SJSA1 (cell line): ENCODE measurements around the gene MPV17L2. TPM values are rescaled to one million over a fixed set of nuclear protein-coding genes. Genes with fewer than 3 reads are reported as not detected.

Experiments
- DNase-seq, 2 experiments: peaks; one replicate each; pipeline ENCODE4 v3.0.0-alpha.2; 2015 to 2020; ENCODE audit warnings: low spot score in 2 of 2, low read depth in 1 of 2
- H3K27ac ChIP-seq: fragments of 250-450 bp; sonication (Bioruptor Pico); 2 replicates; pipeline ENCODE4 v1.5.1; 2020; ENCODE audit warnings: mild to moderate bottlenecking, moderate library complexity
- H3K27me3 ChIP-seq: fragments of 250-450 bp; sonication (Bioruptor Pico); replicated peaks from 2 replicates; pipeline ENCODE4 v1.5.1; 2020; ENCODE audit warnings: mild to moderate bottlenecking, moderate library complexity
- H3K36me3 ChIP-seq: fragments of 250-450 bp; sonication (Bioruptor Pico); 2 replicates; pipeline ENCODE4 v1.5.1; 2020; ENCODE audit warnings: mild to moderate bottlenecking
- H3K4me1 ChIP-seq: fragments of 250-450 bp; sonication (Bioruptor Pico); replicated peaks from 2 replicates; pipeline ENCODE4 v1.6.1; 2021; ENCODE audit warnings: mild to moderate bottlenecking
- H3K4me3 ChIP-seq: fragments of 250-450 bp; sonication (Bioruptor Pico); 2 replicates; pipeline ENCODE4 v1.5.1; 2020; ENCODE audit warnings: mild to moderate bottlenecking
- H3K9me3 ChIP-seq: fragments of 250-450 bp; sonication (Bioruptor Pico); replicated peaks from 2 replicates; pipeline ENCODE4 v1.5.1; 2020; ENCODE audit warnings: mild to moderate bottlenecking
- total RNA-seq: library from RNA; depleted of rRNA; stranded (reverse); fragments of >200 nt; shearing (Covaris generic); gene quantifications from 2 replicates; pipeline ENCODE4 v1.2.3, GENCODE V29; 2014

The MPV17L2 gene
- total RNA-seq, 1 experiment from 2014 or later = 52.0 TPM

DNA sequence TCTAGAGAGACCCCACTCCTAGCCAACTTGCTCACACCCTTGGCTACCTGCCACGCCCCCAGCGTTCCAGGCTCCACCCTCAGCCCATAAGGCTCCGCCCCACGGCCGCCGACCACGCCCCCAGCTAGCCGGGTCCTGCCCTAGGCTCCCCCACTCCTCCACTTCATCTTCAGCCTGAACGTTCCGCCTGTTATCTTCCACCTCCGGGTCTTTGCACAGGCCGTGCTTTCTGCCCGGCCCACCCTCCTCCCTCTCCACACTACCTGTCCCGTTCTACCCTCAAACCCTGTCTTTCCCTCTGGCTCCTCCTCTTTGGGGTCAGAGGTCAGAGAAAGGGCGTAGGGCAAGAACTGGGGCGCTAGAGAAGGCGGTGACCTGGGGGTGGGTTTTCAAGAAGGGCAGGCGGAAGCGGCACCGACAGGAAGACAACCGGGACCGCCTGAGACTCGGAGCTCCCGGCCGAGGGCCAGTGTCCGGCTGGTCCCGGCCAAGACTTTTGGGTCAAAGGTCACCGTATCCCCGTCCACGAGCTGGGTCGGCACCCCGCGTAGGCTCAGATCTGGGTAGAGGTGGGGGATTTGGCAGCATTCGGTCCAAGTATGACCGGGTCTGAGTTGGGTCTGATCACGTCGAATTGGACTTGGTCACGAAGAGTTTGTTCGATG is 31.0 kb downstream of the MPV17L2 start:
- Histone ChIP-seq H3K4me1 (peaks cover 14% of the 10 kb centered on the region), H3K4me3 (peak overlapping the region; percentile 24), H3K27me3 (0 out of 2 replicates have a peak, but pooled peaks cover 2% of the 10 kb centered on the region), H3K9me3 (no peaks in the 10 kb centered on the region), H3K27ac (no peak overlapping the region), H3K36me3 (no peaks in the 10 kb centered on the region)
- no peak for DNase-seq

DNA sequence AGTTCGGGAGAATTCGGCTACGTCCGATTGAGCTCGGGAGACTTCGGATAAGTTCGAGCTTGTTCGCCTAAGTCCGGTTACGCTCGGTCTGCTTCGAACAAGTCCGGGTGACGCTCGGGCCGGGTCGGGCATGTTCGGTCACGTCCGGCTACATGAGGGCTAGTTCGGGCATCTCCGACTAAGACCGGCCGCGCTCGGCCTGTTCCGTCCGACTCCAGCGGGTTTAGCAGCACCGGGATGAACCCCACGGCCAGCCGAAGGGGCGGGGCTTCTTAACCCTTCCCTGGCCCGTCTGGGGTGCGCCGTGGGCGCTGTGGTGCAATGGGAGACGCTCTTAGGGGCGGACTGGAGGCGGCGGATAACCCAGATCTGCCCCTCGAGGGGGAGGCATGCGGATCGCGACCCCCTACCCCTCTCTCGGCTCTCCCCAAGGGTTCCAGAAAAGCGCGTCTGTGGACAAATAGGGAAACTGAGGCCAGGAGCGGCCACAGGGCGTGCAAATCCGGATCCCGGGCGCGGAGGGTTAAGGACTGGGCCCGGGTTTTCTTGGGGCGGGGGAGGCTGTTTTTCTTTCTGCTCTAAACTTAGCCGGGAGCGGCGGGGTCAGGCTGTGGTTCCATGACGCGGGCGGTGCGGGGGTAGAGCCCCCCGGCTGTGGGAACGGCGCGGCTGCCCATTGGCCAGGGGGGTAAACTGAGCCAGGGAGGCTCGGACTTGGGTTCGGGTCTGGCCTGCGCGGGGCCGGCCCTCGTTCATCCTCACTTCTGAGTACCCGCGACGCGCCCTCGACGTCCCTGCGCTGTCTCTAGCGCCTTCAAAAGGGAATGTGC is 31.7 kb downstream of the MPV17L2 start:
- Histone ChIP-seq H3K27ac (no peak overlapping the region), H3K9me3 (no peaks in the 10 kb centered on the region), H3K27me3 (peaks cover 6% of the 10 kb centered on the region; the same call in 1 of the 2 replicates)

DNA sequence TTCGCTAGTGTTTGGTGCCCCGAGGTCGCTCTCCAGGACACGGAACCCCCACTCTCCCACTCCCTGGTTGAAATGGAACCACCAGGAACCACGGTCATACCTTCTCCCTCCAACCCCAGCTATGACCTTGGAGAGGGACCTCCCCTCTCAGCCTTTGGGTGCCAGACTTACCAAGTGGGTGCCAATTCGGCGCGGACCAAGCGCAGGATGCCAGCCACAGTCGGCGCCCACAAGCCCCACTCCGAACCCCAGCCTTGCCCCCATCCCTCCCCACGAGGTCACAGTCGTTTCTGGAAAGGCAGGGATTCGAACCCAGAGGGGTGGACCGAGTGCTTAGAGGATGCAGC is 32.3 kb downstream of the MPV17L2 start:
- Histone ChIP-seq H3K4me1 (peaks cover 14% of the 10 kb centered on the region), H3K27ac (no peak overlapping the region), H3K27me3 (peaks cover 4% of the 10 kb centered on the region; the same call in 1 of the 2 replicates), H3K36me3 (no peaks in the 10 kb centered on the region), H3K4me3 (no peak overlapping the region), H3K9me3 (no peaks in the 10 kb centered on the region)
- no peak for DNase-seq

More for the DNA sequence above, 31.7 kb downstream of the MPV17L2 start:
- Histone ChIP-seq H3K36me3 (no peaks in the 10 kb centered on the region), H3K4me3 (peak overlapping the region; percentile 24), H3K4me1 (peaks cover 14% of the 10 kb centered on the region)
- DNase-seq = peak; percentile 73 to 97

DNA sequence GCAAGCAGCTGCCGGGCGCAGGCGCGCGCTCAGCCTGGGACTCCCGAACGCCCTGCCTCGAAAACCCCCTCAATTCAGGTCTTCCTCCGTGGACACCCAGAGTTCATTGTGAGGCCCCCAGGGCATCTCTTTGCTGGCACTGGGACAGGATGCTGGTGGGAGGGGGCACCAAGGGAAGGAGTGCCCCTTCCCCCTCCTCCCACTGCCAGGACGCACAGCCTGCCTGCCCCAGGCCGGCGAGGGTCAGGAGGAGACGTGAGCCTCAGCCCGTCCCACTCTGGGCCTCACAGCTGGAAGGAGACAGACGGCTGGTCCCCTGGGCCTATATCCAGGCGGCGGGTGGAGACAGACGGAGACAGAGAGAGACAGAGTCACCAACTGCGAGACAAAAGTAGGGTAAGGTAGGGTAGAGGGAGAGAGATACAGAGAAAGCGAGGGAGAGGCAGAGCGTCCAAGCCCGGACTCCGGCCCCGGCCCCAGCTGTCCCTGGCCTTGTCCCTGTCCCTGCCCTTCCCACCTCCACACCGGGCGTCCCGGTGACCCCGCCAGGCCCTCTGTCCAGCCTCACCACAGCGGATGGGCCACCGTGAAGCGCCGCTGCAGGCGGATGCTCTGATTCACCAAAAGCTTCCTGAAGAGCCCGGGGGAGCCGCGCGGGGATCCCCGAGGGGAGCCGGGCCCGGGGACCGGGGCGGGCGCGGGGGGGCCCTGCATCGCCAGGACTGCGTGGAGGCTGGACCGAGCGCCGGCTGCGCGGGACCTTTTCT is 32.9 kb downstream of the MPV17L2 start, which contains the start of gene PDE4C:
Gene PDE4C (minus strand): TSS at position 737 of the 767 bp plus-strand sequence. CDS start 23 bp downstream, at position 714.
- H3K4me3 ChIP-seq = no peak within 1 kb of the TSS
- peaks cover 14% of the 10 kb centered on the region for H3K4me1 ChIP-seq
- peaks cover 4% of the 10 kb centered on the region; the same call in 1 of the 2 replicates for H3K27me3 ChIP-seq
- H3K27ac ChIP-seq = no peak within 1 kb of the TSS
- no peaks in the 10 kb centered on the region for H3K36me3 ChIP-seq
- no peak for DNase-seq
- no peaks in the 10 kb centered on the region for H3K9me3 ChIP-seq

DNA sequence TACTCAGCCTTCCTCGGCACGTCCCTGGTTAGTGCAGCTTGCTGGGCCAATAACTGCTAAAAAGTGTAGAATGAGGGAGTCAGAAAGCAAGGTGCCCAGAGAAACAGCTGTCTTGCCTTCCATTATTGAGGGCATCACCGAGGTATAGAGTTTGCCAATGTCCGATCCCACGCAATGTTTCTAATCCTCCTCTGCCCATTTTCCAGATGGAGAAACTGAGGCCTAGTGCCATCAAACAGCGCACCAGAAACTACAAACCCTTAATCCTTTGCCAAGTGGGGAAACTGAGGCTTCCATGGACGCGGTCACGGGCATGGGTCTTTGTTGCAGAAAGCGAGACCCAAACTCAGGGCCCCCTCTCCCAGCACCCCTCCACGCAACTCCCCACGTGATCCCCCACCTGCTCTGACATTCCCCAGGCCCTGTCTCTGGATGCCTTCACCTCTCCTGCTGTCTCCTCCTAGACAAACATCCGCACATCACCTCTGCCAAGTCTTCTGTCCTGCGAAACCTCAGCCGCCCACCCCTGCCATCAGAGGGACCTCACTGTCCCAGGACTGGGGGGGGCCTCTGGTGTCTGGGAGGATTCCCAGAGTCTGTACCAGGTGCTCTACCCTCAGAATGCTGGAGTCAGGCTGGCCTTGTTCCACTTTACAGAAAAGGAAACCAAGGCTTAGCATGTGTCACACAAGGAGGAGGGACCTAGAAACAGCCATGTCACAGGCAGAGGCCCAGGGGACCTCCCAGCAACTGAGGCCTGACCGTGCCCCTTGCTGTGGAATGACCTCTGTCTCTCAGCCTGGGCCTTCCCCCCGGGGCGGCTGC is 34.1 kb downstream of the MPV17L2 start:
- Histone ChIP-seq H3K4me3 (no peak overlapping the region), H3K36me3 (no peaks in the 10 kb centered on the region), H3K27ac (no peak overlapping the region), H3K9me3 (no peaks in the 10 kb centered on the region), H3K27me3 (peaks cover 5% of the 10 kb centered on the region), H3K4me1 (peaks cover 14% of the 10 kb centered on the region)
- no peak for DNase-seq

DNA sequence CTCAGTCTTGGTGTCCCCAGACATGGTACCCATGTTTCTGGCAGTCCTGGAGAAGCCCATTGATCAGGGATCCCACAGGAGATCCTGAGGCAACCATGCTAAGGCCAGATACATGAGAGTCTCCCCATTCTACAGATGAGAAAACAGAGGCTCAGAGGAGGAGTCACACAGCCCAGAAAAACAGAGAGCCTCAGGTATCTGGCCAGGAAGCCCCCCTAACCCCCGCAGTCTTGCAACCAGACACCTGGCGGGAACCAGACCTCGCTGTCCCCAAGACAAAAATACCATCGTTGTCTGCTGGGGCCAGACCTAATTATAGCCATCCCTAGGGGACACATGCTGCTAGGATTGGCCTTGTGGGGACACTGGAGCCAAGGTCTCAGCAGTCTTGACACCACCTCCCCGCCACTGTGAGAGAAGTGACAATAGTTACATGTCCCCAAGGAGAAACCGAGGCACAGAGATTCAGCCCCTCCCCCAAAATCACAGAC is 34.8 kb downstream of the MPV17L2 start:
- no peak for DNase-seq
- Histone ChIP-seq H3K27me3 (peaks cover 9% of the 10 kb centered on the region), H3K27ac (no peak overlapping the region), H3K36me3 (no peaks in the 10 kb centered on the region), H3K4me3 (no peak overlapping the region), H3K4me1 (peaks cover 14% of the 10 kb centered on the region), H3K9me3 (no peaks in the 10 kb centered on the region)

DNA sequence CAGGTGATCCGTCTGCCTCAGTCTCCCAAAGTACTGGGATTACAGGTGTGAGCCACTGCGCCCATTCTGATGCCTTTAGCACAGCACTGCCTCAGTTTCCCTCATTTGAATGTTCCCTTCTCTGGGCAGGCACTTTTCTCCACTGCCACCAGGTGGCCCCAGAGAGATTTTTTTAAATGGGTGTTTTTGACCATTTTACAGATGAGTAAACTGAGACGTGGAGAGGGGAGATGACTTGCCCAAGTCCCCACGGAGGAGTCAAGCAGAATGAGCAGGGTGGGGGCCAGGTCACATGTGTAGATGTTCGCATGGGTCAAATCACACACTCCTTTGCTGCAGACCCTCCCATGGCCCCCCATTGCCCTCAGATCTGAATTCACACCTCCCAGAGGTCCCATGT is 36.5 kb downstream of the MPV17L2 start:
- Histone ChIP-seq H3K9me3 (peaks cover 8% of the 10 kb centered on the region), H3K27ac (no peak overlapping the region), H3K4me3 (no peak overlapping the region), H3K36me3 (no peaks in the 10 kb centered on the region), H3K4me1 (peaks cover 10% of the 10 kb centered on the region), H3K27me3 (peaks cover 9% of the 10 kb centered on the region)
- DNase-seq = no peak

DNA sequence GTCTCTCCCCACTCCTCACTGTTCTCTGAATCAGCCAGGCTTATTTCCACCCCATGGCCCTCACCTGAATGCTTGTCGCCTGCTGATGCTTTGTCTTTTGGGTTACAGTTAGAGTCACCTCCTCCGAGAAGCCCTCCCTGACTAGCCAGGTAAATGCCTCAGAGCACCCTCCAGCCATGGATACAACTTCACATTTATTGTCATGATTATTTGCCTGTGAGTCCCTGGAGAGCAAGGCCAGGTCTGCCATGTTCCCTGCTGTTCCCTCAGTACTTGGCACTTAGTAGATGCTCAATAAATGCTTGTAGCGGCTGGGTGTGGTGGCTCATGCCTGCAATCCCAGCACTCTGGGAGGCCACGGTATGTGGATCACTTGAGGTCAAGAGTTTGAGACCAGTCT is 36.9 kb downstream of the MPV17L2 start:
- H3K4me3 ChIP-seq = no peak overlapping the region
- H3K36me3 ChIP-seq = no peaks in the 10 kb centered on the region
- no peak for DNase-seq
- H3K27ac ChIP-seq = no peak overlapping the region
- H3K9me3 ChIP-seq = peaks cover 8% of the 10 kb centered on the region
- H3K27me3 ChIP-seq = peaks cover 9% of the 10 kb centered on the region
- H3K4me1 ChIP-seq = peaks cover 6% of the 10 kb centered on the region

DNA sequence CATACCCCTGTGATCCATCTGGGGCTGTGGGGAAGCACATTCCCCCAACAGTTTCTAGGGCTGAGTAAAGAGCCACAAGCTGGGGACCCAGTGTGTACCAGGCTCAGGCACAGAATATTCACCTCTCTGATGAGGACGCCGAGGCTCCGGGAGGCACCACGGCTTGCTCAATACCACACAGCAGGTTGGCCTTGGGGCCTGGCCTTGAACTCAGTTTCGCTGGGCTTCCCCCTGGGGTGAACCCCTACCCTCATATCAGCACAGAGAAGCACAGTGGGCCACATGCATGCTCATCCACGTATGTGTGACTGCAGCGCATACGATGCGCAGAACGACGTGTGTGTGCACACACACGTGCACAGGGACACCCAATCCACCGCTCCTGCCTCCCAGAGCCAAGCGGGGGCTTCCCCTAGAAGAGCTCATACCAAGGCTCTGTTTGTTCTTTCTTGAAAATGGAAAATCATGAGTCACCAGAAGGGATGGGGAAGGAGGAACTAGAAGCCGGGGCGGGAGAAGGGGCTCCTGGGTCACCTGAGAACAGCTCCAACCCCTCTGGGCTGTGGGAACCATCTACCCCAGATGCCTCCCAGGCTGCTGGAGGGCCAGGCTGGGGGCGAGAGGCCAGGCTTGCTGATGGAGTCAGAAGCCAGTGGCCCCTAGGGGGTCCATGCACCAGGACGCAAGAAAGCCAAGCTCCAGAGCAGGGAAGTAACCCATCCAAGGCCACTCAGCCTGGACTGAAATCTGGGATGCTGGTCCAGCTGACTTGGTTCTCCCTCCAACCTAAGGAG is 38.1 kb downstream of the MPV17L2 start:
- Histone ChIP-seq H3K27me3 (peaks cover 9% of the 10 kb centered on the region), H3K36me3 (no peaks in the 10 kb centered on the region), H3K27ac (no peak overlapping the region), H3K4me3 (no peak overlapping the region), H3K4me1 (no peaks in the 10 kb centered on the region; the same call in none of the 2 replicates), H3K9me3 (peaks cover 8% of the 10 kb centered on the region)
- DNase-seq = no peak

DNA sequence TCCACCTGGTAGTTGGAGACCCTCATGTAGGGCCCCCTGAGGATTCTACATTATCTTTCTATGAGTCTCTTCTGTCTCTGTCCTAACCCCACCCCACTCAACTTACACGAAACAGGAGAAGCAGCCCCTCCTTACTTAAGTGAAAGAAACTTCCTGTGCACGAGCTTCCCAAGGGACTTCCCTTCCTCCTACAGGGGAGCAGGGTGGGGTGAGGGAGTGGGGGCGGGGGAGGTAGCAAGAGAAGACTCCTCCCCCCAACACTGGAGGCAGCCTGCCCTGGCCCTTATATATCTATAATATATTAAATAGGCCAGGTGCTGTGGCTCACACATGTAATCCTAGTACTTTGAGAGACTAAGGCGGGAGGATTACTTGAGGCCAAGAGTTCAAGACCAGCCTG is 38.8 kb downstream of the MPV17L2 start:
- no peak for DNase-seq
- no peaks in the 10 kb centered on the region for H3K36me3 ChIP-seq
- H3K4me1 ChIP-seq = no peaks in the 10 kb centered on the region; the same call in none of the 2 replicates
- peaks cover 9% of the 10 kb centered on the region for H3K27me3 ChIP-seq
- H3K27ac ChIP-seq = no peak overlapping the region
- no peak overlapping the region for H3K4me3 ChIP-seq
- peaks cover 8% of the 10 kb centered on the region for H3K9me3 ChIP-seq

DNA sequence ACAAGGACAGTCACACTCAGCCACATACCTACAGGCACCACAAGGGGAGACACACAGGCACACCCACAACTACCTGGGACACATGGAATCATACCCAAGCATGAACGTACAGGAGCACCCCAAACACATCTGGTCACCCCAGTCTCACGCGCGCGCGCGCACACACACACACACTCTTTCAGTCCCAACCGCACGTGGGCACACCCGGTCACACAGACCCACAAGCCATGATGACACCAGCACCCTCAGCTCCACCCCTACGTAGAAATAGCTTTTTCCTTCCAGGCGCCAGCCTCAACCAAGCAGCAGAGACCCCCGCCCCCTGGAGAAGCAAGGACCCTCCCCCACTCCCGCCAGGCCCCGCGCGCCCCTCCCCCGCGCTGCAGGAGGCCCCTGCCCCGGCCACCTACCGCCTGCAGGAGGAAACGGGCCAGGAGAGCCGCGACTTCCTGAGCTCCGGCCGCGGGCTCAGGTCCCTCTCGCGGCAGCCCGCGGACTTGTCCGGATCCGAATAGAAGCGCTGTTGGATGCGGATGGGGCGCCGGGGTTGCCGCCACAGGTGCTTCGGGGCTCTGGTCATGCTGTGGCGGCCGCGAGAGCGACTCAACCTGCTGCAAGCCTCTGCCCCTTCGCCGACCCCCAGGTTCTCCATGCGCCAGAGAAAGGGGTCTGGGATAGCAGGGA is 39.7 kb downstream of the MPV17L2 start:
- Histone ChIP-seq H3K4me3 (no peak overlapping the region), H3K27me3 (peaks cover 9% of the 10 kb centered on the region), H3K4me1 (no peaks in the 10 kb centered on the region; the same call in none of the 2 replicates), H3K27ac (no peak overlapping the region), H3K36me3 (no peaks in the 10 kb centered on the region), H3K9me3 (peaks cover 8% of the 10 kb centered on the region)
- DNase-seq = no peak
